CD4-positive, alpha-beta memory T cell (primary cell): ENCODE measurements around the gene TMEM92. TPM values are rescaled to one million over a fixed set of nuclear protein-coding genes. Genes with fewer than 3 reads are reported as not detected.
"Not testable (repeated sequence)": the region's sequence is repeated elsewhere in the genome, so short reads cannot be mapped to it uniquely, and the experiment has no call there.

Experiments
- CTCF ChIA-PET: fragments of 350-600 bp; sonication (Branson Sonifier 250); formaldehyde crosslinking; loops from one replicate; lab custom pipeline; 2021; ENCODE audit warnings: inconsistent platforms; ENCODE audit not compliant: partially characterized antibody; lab: Charles Lee
- POLR2A ChIA-PET: fragments of 350-600 bp; sonication (Branson Sonifier 250); formaldehyde crosslinking; loops from one replicate; lab custom pipeline; 2021; ENCODE audit not compliant: partially characterized antibody; lab: Charles Lee
- DNase-seq, 5 donors: peaks; one replicate each; pipeline versions ENCODE4 v3.0.0 to v3.0.0-alpha.2; 2020 to 2022; ENCODE audit warnings: mixed read lengths in 1 of 5
- H3K27ac ChIP-seq: one replicate; pipeline ENCODE4 v1.7.0; 2013; ENCODE audit warnings: low read depth, low read length
- H3K27me3 ChIP-seq: 2 replicates; pipeline ENCODE4 v1.7.0; 2013; ENCODE audit warnings: mild to moderate bottlenecking, low read length, moderate library complexity; ENCODE audit not compliant: insufficient read depth
- H3K36me3 ChIP-seq: 2 replicates; pipeline ENCODE4 v1.7.0; 2013; ENCODE audit warnings: mild to moderate bottlenecking, low read length, moderate library complexity; ENCODE audit not compliant: insufficient read depth
- H3K4me1 ChIP-seq: 2 replicates; pipeline ENCODE4 v1.7.0; 2013; ENCODE audit warnings: mild to moderate bottlenecking, low read length, moderate library complexity; ENCODE audit not compliant: insufficient read depth
- H3K4me3 ChIP-seq, 2 donors: one replicate each; pipeline ENCODE4 v1.7.0; 2013; ENCODE audit warnings: low read length in 2 of 2, mild to moderate bottlenecking in 1 of 2
- H3K9me3 ChIP-seq, 2 donors: one replicate each; pipeline ENCODE4 v1.7.0; 2013; ENCODE audit warnings: low read length in 2 of 2, control low read depth in 1 of 2; ENCODE audit not compliant: control insufficient read depth in 1 of 2
- H3K27ac Mint-ChIP-seq, 7 donors: one replicate each; pipeline ENCODE4 v1.8.0; 2020 to 2021; ENCODE audit warnings: mixed read lengths in 7 of 7, mild to moderate bottlenecking in 6 of 7, inconsistent platforms in 3 of 7, moderate library complexity in 3 of 7
- H3K27me3 Mint-ChIP-seq, 2 donors: one replicate each; pipeline ENCODE4 v1.8.0; 2020 to 2021; ENCODE audit warnings: mixed read lengths in 2 of 2
- H3K36me3 Mint-ChIP-seq, 2 donors: one replicate each; pipeline ENCODE4 v1.8.0; 2020 to 2021; ENCODE audit warnings: mixed read lengths in 2 of 2, inconsistent platforms in 1 of 2, mild to moderate bottlenecking in 1 of 2
- H3K4me1 Mint-ChIP-seq, 4 donors: one replicate each; pipeline ENCODE4 v1.8.0; 2020 to 2021; ENCODE audit warnings: mixed read lengths in 4 of 4, mild to moderate bottlenecking in 1 of 4
- H3K4me3 Mint-ChIP-seq, 8 donors: one replicate each; pipeline ENCODE4 v1.8.0; 2020 to 2021; ENCODE audit warnings: mixed read lengths in 8 of 8, mild to moderate bottlenecking in 7 of 8, moderate library complexity in 6 of 8, inconsistent platforms in 3 of 8
- H3K9me3 Mint-ChIP-seq, 8 donors: one replicate each; pipeline ENCODE4 v1.8.0; 2020 to 2021; ENCODE audit warnings: mixed read lengths in 8 of 8, mild to moderate bottlenecking in 5 of 8, inconsistent platforms in 3 of 8, moderate library complexity in 1 of 8
- intact Hi-C: fragments of 100-400 bp; cut with micrococcal nuclease; formaldehyde crosslinking; loops from one replicate; pipeline ENCODE4 v1.15.1; 2023
- polyA plus RNA-seq, 2 donors: library from polyadenylated mRNA; unstranded; fragments of 300-500 nt; fragmentation: Illumina TruSeq; gene quantifications; one replicate each; pipeline ENCODE4 v1.2.3, GENCODE V29; 2021
- total RNA-seq, 2 experiments: library from RNA; stranded (reverse); gene quantifications; one replicate each; pipeline ENCODE4 v1.2.3, GENCODE V29; 2021

The TMEM92 gene
- total and polyA plus RNA-seq, 4 experiments from 2014 or later, result not detected

DNA sequence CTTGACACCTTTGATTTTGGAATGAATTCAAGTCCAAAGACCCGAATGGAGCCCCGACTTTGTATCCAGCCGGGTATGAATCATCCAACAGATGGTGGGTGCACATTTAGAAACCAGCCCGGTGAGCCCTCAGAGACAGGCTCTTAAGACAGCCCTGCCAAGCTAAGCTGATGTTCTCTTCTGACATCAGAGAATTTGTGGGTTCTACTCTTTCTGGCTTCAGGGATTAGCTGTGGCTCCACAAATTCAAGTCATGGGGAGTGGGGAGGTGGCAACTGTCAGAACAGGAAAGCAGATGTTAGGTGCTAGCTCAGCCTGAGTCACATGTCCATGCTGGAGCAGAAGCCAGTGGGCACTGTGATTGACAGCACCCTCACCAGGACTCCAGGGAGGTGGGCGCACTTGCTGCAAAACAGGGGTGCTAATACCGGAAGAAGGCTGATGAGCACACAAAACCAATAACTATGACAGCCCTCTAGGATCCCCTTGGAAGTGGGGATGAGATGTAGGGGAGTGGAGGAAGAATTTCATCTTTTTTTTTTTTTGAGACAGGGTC lies 40.3 kb downstream of the TMEM92 start:
- intact Hi-C loops, result no loop called here
- H3K27ac Mint-ChIP-seq, result no peak overlapping the region
- H3K36me3 ChIP-seq, result no peaks in the 10 kb centered on the region
- CTCF ChIA-PET, result no interaction called here
- DNase-seq, result no peak
- H3K9me3 ChIP-seq, result no peaks in the 10 kb centered on the region
- H3K4me1 ChIP-seq, result no peaks in the 10 kb centered on the region
- POLR2A ChIA-PET, result no interaction called here
- peaks cover 7 to 23% of the 10 kb centered on the region in 2 donors for H3K27me3 Mint-ChIP-seq
- no peak overlapping the region for H3K4me3 Mint-ChIP-seq
- H3K4me3 ChIP-seq, result no peak overlapping the region
- H3K36me3 Mint-ChIP-seq, result no peaks in the 10 kb centered on the region
- peaks cover 0 to 2% (median 0%) of the 10 kb centered on the region in 8 donors for H3K9me3 Mint-ChIP-seq
- no peaks in the 10 kb centered on the region for H3K27me3 ChIP-seq
- H3K4me1 Mint-ChIP-seq, result no peaks in the 10 kb centered on the region
- H3K27ac ChIP-seq, result no peak overlapping the region

- Mint-ChIP-seq H3K27ac (no peak overlapping the region), H3K27me3 (peaks cover 7 to 15% of the 10 kb centered on the region in 2 donors), H3K4me3 (no peak overlapping the region), H3K36me3 (no peaks in the 10 kb centered on the region), H3K4me1 (no peaks in the 10 kb centered on the region), H3K9me3 (peaks cover 0 to 2% (median 0%) of the 10 kb centered on the region in 8 donors)
- Histone ChIP-seq H3K9me3 (no peaks in the 10 kb centered on the region), H3K4me3 (no peak overlapping the region), H3K27me3 (no peaks in the 10 kb centered on the region), H3K36me3 (no peaks in the 10 kb centered on the region), H3K4me1 (no peaks in the 10 kb centered on the region), H3K27ac (no peak overlapping the region)
- ChIA-PET CTCF (interaction anchor here (1.0 kb wide), 1 partner anchor 15 kb away, joined by 3 read pairs; no protein-coding TSS in a partner anchor), POLR2A (no interaction called here)
- DNase-seq, result no peak
- intact Hi-C loops, result no loop called here
Observed at GRCh38 chr17:50316016-50316587, 41.8 kb downstream of the TMEM92 start.

- H3K36me3 ChIP-seq, H3K4me3 Mint-ChIP-seq: not testable (repeated sequence)
Observed at GRCh38 chr17:50316660-50317059, 42.4 kb downstream of the TMEM92 start.

GRCh38 chr17:50317121-50317520 lies 42.9 kb downstream of the TMEM92 start:
- H3K27ac Mint-ChIP-seq, result no peak overlapping the region
- no peak for DNase-seq
- Histone ChIP-seq H3K9me3 (no peaks in the 10 kb centered on the region), H3K4me3 (no peak overlapping the region), H3K36me3 (no peaks in the 10 kb centered on the region), H3K27ac (no peak overlapping the region), H3K27me3 (no peaks in the 10 kb centered on the region), H3K4me1 (no peaks in the 10 kb centered on the region)
- POLR2A ChIA-PET, result no interaction called here
- H3K4me1 Mint-ChIP-seq, result no peaks in the 10 kb centered on the region
- H3K4me3 Mint-ChIP-seq, result no peak overlapping the region
- peaks cover 7 to 8% of the 10 kb centered on the region in 2 donors for H3K27me3 Mint-ChIP-seq
- CTCF ChIA-PET, result interaction anchor here (1.0 kb wide), 1 partner anchor 16 kb away, joined by 3 read pairs; no protein-coding TSS in a partner anchor
- intact Hi-C loops, result no loop called here
- peaks cover 0 to 2% (median 0%) of the 10 kb centered on the region in 8 donors for H3K9me3 Mint-ChIP-seq
- no peaks in the 10 kb centered on the region for H3K36me3 Mint-ChIP-seq

More at GRCh38 chr17:50316660-50317059, 42.4 kb downstream of the TMEM92 start:
- H3K4me1 Mint-ChIP-seq, H3K36me3 Mint-ChIP-seq, POLR2A ChIA-PET, H3K9me3 Mint-ChIP-seq, H3K27me3 Mint-ChIP-seq, DNase-seq, intact Hi-C loops, H3K4me3 ChIP-seq, H3K27ac ChIP-seq, H3K4me1 ChIP-seq, H3K9me3 ChIP-seq, H3K27ac Mint-ChIP-seq, H3K27me3 ChIP-seq: not testable (repeated sequence)
- CTCF ChIA-PET, result interaction anchor here (1.0 kb wide), 1 partner anchor 15 kb away, joined by 3 read pairs; no protein-coding TSS in a partner anchor

DNA sequence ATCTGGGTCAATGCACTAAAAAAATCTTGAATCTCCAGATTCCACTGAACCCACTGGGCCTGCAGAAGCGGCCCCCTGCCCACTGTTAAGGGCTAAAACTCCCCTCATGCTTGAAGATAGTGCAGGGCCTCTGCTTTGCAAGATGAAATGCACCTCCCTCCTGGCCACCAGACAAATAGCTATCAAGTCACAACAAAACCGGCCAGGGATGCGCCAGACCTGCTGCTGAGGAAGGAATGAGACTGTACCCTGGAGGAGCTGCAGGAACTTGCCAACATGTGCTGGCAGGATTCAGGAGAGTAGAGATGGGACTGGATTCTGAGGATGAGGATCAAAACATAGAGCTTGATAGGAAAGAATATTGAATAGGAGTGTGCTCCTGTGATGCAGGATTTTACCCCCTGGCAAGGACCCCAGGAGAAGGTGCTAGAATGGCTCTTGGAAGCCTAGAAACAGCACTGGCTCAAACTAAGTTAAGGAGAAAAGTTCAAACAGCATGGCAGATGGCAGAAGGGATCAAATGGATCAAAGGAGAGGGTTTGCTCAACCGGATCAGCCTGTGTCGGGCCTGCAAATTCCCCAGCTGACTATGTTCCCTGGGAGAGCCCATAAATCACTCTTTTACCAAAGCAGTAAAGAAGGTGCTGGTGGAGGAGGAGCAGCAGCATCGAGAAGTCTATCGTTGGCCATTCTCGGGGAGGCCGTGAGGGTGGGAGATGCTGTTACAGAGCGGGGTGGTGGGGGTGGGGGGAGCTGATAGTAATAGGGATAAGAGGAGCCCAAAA lies 44.4 kb downstream of the TMEM92 start:
- H3K27ac ChIP-seq, result no peak overlapping the region
- no peak overlapping the region for H3K4me3 ChIP-seq
- peaks cover 0 to 1% of the 10 kb centered on the region in 2 donors for H3K27me3 Mint-ChIP-seq
- no peaks in the 10 kb centered on the region for H3K27me3 ChIP-seq
- no peaks in the 10 kb centered on the region for H3K4me1 ChIP-seq
- peaks cover 0 to 2% (median 0%) of the 10 kb centered on the region in 8 donors for H3K9me3 Mint-ChIP-seq
- no peak for DNase-seq
- H3K4me3 Mint-ChIP-seq, result no peak overlapping the region
- H3K36me3 ChIP-seq, result no peaks in the 10 kb centered on the region
- no peaks in the 10 kb centered on the region for H3K36me3 Mint-ChIP-seq
- intact Hi-C loops, result no loop called here
- no peaks in the 10 kb centered on the region for H3K4me1 Mint-ChIP-seq
- H3K27ac Mint-ChIP-seq, result peak overlapping the region in 1 of 7 donors; percentile 61
- CTCF ChIA-PET, result no interaction called here
- no peaks in the 10 kb centered on the region for H3K9me3 ChIP-seq
- POLR2A ChIA-PET, result no interaction called here

DNA sequence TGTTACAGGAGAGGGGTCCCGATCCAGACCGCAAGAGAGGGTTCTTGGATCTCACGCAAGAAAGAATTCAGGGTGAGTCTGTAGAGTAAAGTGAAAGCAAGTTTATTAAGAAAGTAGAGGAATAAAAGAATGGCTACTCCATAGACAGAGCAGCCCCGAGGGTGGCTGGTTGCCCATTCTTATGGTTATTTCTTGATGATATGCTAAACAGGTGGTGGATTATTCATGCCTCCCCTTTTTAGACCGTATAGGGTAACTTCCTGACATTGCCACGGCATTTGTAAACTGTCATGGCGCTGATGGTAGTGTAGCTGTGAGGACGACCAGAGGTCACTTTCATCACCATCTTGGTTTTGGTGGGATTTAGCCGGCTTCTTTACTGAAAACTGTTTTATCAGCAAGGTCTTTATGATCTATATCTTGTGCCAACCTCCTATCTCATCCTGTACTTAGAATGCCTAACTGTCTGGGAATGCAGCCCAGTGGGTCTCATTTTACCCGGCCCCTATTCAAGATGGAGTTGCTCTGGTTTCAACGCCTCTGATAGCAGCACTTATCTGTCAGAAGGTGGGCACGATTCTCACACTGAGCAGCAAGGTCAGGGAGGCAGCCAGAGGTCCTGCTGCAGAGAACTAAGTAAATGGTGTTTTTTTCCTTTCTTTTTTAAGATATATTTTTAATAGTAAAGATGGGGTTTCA lies 45.2 kb downstream of the TMEM92 start:
- intact Hi-C loops, result no loop called here

GRCh38 chr17:50322271-50322670 lies 48.0 kb downstream of the TMEM92 start:
- CTCF ChIA-PET, result no interaction called here
- Mint-ChIP-seq H3K27ac (no peak overlapping the region), H3K4me3 (no peak overlapping the region), H3K36me3 (no peaks in the 10 kb centered on the region), H3K4me1 (peaks cover 0 to 8% (median 0%) of the 10 kb centered on the region in 4 donors), H3K27me3 (no peaks in the 10 kb centered on the region), H3K9me3 (peaks cover 0 to 2% (median 0%) of the 10 kb centered on the region in 8 donors)
- no peaks in the 10 kb centered on the region for H3K9me3 ChIP-seq
- no peaks in the 10 kb centered on the region for H3K36me3 ChIP-seq
- DNase-seq, result no peak
- intact Hi-C loops, result no loop called here
- POLR2A ChIA-PET, result no interaction called here
- H3K27ac ChIP-seq, result no peak overlapping the region
- no peak overlapping the region for H3K4me3 ChIP-seq
- no peaks in the 10 kb centered on the region for H3K27me3 ChIP-seq
- H3K4me1 ChIP-seq, result no peaks in the 10 kb centered on the region

More for the DNA sequence above, 45.2 kb downstream of the TMEM92 start:
- Mint-ChIP-seq H3K4me1 (no peaks in the 10 kb centered on the region), H3K36me3 (no peaks in the 10 kb centered on the region), H3K27me3 (no peaks in the 10 kb centered on the region), H3K4me3 (no peak overlapping the region), H3K9me3 (peaks cover 0 to 2% (median 0%) of the 10 kb centered on the region in 8 donors), H3K27ac (peak overlapping the region in 1 of 7 donors; percentile 61)
- Histone ChIP-seq H3K9me3 (no peaks in the 10 kb centered on the region), H3K36me3 (no peaks in the 10 kb centered on the region), H3K27ac (no peak overlapping the region), H3K27me3 (no peaks in the 10 kb centered on the region), H3K4me1 (no peaks in the 10 kb centered on the region), H3K4me3 (no peak overlapping the region)
- CTCF ChIA-PET, result interaction anchor here (1.2 to 1.3 kb wide), 2 partner anchors 12 to 118 kb away, joined by 3 read pairs; partner anchors contain the start of gene COL1A1
- POLR2A ChIA-PET, result no interaction called here
- no peak for DNase-seq
